ENCODE measurements around the gene PCK1.

The PCK1 gene

GRCh38 chr20:57573894-57574293 is 13.0 kb downstream of the PCK1 start:
- TF ChIP-seq CTCF (IDR thresholded peaks at IDR 0.05; ENCODE audit: borderline replicate concordance, control extremely low read depth, extremely low read depth, insufficient read depth, missing control alignments) = peak; percentile 3
- in situ Hi-C loops (cut with MboI; ENCODE audit: low sequenced_read_pairs, unreplicated experiment) = no loop called here
- DNase-seq (ENCODE audit: low spot score) = no peak

GRCh38 chr20:57574954-57575353 is 14.0 kb downstream of the PCK1 start:
- no peak for TF ChIP-seq CTCF (IDR thresholded peaks at IDR 0.05; ENCODE audit: borderline replicate concordance, control extremely low read depth, extremely low read depth, insufficient read depth, missing control alignments)
- in situ Hi-C loops (cut with MboI; ENCODE audit: low sequenced_read_pairs, unreplicated experiment) = no loop called here
- no peak for DNase-seq (ENCODE audit: low spot score)

GRCh38 chr20:57576002-57576401 is 15.1 kb downstream of the PCK1 start:
- TF ChIP-seq CTCF (IDR thresholded peaks at IDR 0.05; ENCODE audit: borderline replicate concordance, control extremely low read depth, extremely low read depth, insufficient read depth, missing control alignments) = no peak
- in situ Hi-C loops (cut with MboI; ENCODE audit: low sequenced_read_pairs, unreplicated experiment) = no loop called here
- no peak for DNase-seq (ENCODE audit: low spot score)

GRCh38 chr20:57576617-57577550 is 16.0 kb downstream of the PCK1 start:
- no peak for DNase-seq (ENCODE audit: low spot score)
- in situ Hi-C loops (cut with MboI; ENCODE audit: low sequenced_read_pairs, unreplicated experiment) = no loop called here
- no peak for TF ChIP-seq CTCF (IDR thresholded peaks at IDR 0.05; ENCODE audit: borderline replicate concordance, control extremely low read depth, extremely low read depth, insufficient read depth, missing control alignments)

- DNase-seq (ENCODE audit: low spot score) = no peak
- no peak for TF ChIP-seq CTCF (IDR thresholded peaks at IDR 0.05; ENCODE audit: borderline replicate concordance, control extremely low read depth, extremely low read depth, insufficient read depth, missing control alignments)
- in situ Hi-C loops (cut with MboI; ENCODE audit: low sequenced_read_pairs, unreplicated experiment) = no loop called here
These were observed 17.0 kb downstream of the PCK1 start for GRCh38 chr20:57577679-57578475.

- no peak for DNase-seq (ENCODE audit: low spot score)
- TF ChIP-seq CTCF (IDR thresholded peaks at IDR 0.05; ENCODE audit: borderline replicate concordance, control extremely low read depth, extremely low read depth, insufficient read depth, missing control alignments) = no peak
- in situ Hi-C loops (cut with MboI; ENCODE audit: low sequenced_read_pairs, unreplicated experiment) = no loop called here
These were observed 17.7 kb downstream of the PCK1 start for GRCh38 chr20:57578476-57579165.
